NAMALWA (cell line): ENCODE measurements around the gene COMMD3.

ENCODE experiments used
- DNase-seq: peaks from one replicate; pipeline ENCODE4 v3.0.0-alpha.2; 2015; ENCODE audit warnings: low spot score

Gene COMMD3

DNA sequence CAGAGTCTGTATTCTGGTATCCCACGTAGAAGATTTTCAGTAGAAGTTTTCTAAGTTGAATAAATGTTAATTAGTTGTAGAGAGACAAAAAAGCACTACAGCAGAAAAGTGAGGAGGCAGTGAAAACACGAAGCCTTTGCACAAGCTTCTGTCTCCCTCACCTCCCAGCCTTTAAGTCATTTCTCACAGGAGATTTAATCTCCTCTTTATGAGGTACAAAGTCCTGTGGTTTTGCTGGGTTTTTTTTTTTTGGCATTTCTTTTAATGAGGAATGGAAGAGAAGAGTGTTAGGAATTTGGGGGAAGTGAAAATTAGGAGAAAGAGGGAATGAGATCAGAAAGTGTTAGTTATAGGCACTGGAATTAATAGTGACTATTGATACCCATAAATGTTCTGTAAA lies 50.6 kb downstream of the COMMD3 start:
- DNase-seq, result no peak

GRCh38 chr10:22367471-22367870 lies 51.3 kb downstream of the COMMD3 start:
- no peak for DNase-seq

- DNase-seq, result no peak
These were observed 52.2 kb downstream of the COMMD3 start for GRCh38 chr10:22368402-22368801.

GRCh38 chr10:22368981-22369380 lies 52.8 kb downstream of the COMMD3 start:
- no peak for DNase-seq

DNA sequence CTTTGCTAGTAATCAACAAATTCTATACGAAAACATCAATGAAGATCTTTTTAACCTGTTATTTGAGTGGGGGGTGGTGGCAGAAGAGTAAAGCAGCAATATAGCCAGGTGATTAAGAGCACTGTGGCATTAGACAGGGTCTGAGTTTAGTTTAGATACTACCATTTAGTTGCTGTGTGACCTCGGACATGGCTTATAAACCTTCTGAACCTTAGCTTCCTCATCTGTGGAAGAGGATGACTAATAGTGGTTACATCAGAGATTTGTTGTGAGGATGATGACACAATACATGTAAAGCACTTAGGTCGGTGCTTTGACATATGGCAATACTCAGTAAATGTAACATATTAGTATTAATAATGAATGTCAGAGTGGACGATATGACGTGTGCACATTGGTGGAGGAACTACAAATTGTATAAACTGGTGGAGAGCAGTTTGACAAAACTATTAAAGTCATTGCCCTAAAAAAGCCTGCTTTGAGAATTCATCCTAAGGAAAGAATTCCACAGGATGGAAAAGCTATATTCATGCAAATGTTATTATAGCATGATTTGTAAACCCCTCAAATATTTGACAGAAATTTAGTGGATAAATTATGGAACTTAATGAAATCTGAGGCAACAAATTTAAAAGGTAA lies 53.4 kb downstream of the COMMD3 start:
- peak; percentile 42 for DNase-seq
